ENCODE data around the gene MPRIP.

The MPRIP gene

GRCh38 chr17:17060930-17061329, 18.7 kb downstream of the MPRIP start:
- H3K36me3 ChIP-seq (ENCODE audit: control insufficient read depth, insufficient read depth, low read length) = peaks cover 3% of the 10 kb centered on the region
- H3K9ac ChIP-seq (ENCODE audit: low read length) = no peak overlapping the region
- H3K4me1 ChIP-seq (ENCODE audit: control insufficient read depth, insufficient read depth, low read length) = peaks cover 8% of the 10 kb centered on the region
- no peaks in the 10 kb centered on the region for H3K27me3 ChIP-seq (ENCODE audit: control insufficient read depth, insufficient read depth, low read length)
- no peak overlapping the region for H3K27ac ChIP-seq (ENCODE audit: low read depth, low read length)
- no peak overlapping the region for H3K4me3 ChIP-seq (ENCODE audit: low read length)

GRCh38 chr17:17061516-17061915, 19.3 kb downstream of the MPRIP start:
- no peak overlapping the region for H3K4me3 ChIP-seq (ENCODE audit: low read length)
- peaks cover 3% of the 10 kb centered on the region for H3K4me1 ChIP-seq (ENCODE audit: control insufficient read depth, insufficient read depth, low read length)
- H3K36me3 ChIP-seq (ENCODE audit: control insufficient read depth, insufficient read depth, low read length) = peaks cover 3% of the 10 kb centered on the region
- H3K27me3 ChIP-seq (ENCODE audit: control insufficient read depth, insufficient read depth, low read length) = no peaks in the 10 kb centered on the region
- H3K9ac ChIP-seq (ENCODE audit: low read length) = no peak overlapping the region
- no peak overlapping the region for H3K27ac ChIP-seq (ENCODE audit: low read depth, low read length)

- H3K36me3 ChIP-seq (ENCODE audit: control insufficient read depth, insufficient read depth, low read length) = peaks cover 3% of the 10 kb centered on the region
- H3K27me3 ChIP-seq (ENCODE audit: control insufficient read depth, insufficient read depth, low read length) = no peaks in the 10 kb centered on the region
- no peak overlapping the region for H3K27ac ChIP-seq (ENCODE audit: low read depth, low read length)
- H3K9ac ChIP-seq (ENCODE audit: low read length) = no peak overlapping the region
- no peaks in the 10 kb centered on the region for H3K4me1 ChIP-seq (ENCODE audit: control insufficient read depth, insufficient read depth, low read length)
- no peak overlapping the region for H3K4me3 ChIP-seq (ENCODE audit: low read length)
These were observed 20.1 kb downstream of the MPRIP start for GRCh38 chr17:17062356-17062755.

DNA sequence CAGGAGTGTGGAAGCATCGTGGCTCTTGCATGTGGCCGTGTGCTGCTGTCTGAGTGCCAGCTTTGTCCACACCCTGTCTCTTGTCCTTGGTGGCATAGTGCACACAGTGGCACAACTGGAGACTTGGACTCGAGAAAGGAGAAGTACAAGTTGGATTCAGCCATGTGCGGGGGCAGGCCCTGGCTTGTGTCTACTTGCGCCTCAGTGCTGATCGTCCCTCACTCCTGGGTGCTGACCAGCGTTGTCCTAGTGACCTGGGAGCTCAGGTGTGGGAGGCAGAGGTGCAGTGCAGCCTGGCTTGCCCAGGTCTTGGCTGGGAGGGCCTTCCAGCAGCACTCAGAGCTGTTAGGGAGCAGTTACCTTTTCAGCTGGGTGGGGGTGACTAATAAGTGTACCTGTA, 20.6 kb downstream of the MPRIP start:
- Histone ChIP-seq H3K27ac (ENCODE audit: low read depth, low read length) (no peak overlapping the region), H3K4me1 (ENCODE audit: control insufficient read depth, insufficient read depth, low read length) (no peaks in the 10 kb centered on the region), H3K27me3 (ENCODE audit: control insufficient read depth, insufficient read depth, low read length) (no peaks in the 10 kb centered on the region), H3K9ac (ENCODE audit: low read length) (no peak overlapping the region), H3K36me3 (ENCODE audit: control insufficient read depth, insufficient read depth, low read length) (peaks cover 2% of the 10 kb centered on the region), H3K4me3 (ENCODE audit: low read length) (no peak overlapping the region)

DNA sequence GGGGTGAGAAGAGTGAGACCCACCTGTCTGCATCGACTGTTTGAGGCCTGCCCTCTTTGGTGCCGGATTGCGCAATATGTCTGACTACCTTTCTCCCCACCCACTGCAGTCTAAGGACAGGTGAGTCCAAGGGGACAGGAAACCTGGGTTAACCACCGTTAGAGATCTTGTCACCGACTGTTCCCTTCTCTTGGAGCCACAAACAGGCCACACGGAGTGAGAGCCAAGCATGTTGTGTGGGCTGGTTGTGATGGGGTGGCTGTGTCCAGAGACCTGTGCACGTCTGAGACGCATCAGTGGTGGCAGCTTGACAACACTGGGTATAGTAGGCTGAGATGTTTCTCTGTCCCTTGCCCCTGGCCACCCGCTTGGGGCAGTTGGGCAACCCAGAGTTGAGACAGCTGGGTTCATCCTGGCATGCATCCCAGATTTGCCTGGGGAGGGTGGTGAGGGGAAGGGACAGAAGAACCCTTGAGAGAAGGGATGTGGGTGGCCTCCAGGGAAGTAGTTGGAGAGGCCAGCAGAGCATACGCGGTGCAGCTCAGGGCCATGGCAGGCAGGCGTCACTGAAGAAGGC, 21.4 kb downstream of the MPRIP start:
- Histone ChIP-seq H3K4me3 (ENCODE audit: low read length) (no peak overlapping the region), H3K4me1 (ENCODE audit: control insufficient read depth, insufficient read depth, low read length) (no peaks in the 10 kb centered on the region), H3K27me3 (ENCODE audit: control insufficient read depth, insufficient read depth, low read length) (no peaks in the 10 kb centered on the region), H3K36me3 (ENCODE audit: control insufficient read depth, insufficient read depth, low read length) (no peaks in the 10 kb centered on the region), H3K9ac (ENCODE audit: low read length) (no peak overlapping the region), H3K27ac (ENCODE audit: low read depth, low read length) (no peak overlapping the region)

DNA sequence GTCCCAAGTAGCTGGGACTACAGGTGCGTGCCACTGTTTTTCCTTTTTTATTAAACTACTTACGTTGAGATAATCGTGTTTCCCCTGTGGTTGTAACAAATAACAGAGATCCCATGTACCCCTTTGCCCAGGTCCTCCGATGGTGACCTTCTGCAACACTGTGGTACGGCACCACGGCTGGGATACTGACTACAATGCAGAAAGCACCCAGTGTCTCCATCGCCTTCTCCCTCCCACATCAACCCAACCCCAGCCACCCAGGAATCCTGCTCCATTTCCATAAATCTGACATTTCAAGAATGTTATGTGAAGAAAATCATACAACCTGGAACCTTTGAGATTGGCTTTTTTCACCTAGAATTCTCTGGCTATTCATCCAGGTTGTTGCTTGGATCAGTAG, 22.1 kb downstream of the MPRIP start:
- no peaks in the 10 kb centered on the region for H3K36me3 ChIP-seq (ENCODE audit: control insufficient read depth, insufficient read depth, low read length)
- H3K27ac ChIP-seq (ENCODE audit: low read depth, low read length) = no peak overlapping the region
- H3K4me3 ChIP-seq (ENCODE audit: low read length) = no peak overlapping the region
- no peak overlapping the region for H3K9ac ChIP-seq (ENCODE audit: low read length)
- no peaks in the 10 kb centered on the region for H3K4me1 ChIP-seq (ENCODE audit: control insufficient read depth, insufficient read depth, low read length)
- no peaks in the 10 kb centered on the region for H3K27me3 ChIP-seq (ENCODE audit: control insufficient read depth, insufficient read depth, low read length)

- no peaks in the 10 kb centered on the region for H3K27me3 ChIP-seq (ENCODE audit: control insufficient read depth, insufficient read depth, low read length)
- H3K27ac ChIP-seq (ENCODE audit: low read depth, low read length) = no peak overlapping the region
- H3K9ac ChIP-seq (ENCODE audit: low read length) = no peak overlapping the region
- no peak overlapping the region for H3K4me3 ChIP-seq (ENCODE audit: low read length)
- H3K36me3 ChIP-seq (ENCODE audit: control insufficient read depth, insufficient read depth, low read length) = no peaks in the 10 kb centered on the region
- no peaks in the 10 kb centered on the region for H3K4me1 ChIP-seq (ENCODE audit: control insufficient read depth, insufficient read depth, low read length)
These were observed 23.8 kb downstream of the MPRIP start for GRCh38 chr17:17066021-17066420.

GRCh38 chr17:17067257-17067656, 25.0 kb downstream of the MPRIP start:
- Histone ChIP-seq H3K27me3 (ENCODE audit: control insufficient read depth, insufficient read depth, low read length) (no peaks in the 10 kb centered on the region), H3K27ac (ENCODE audit: low read depth, low read length) (no peak overlapping the region), H3K36me3 (ENCODE audit: control insufficient read depth, insufficient read depth, low read length) (no peaks in the 10 kb centered on the region), H3K9ac (ENCODE audit: low read length) (no peak overlapping the region), H3K4me3 (ENCODE audit: low read length) (no peak overlapping the region), H3K4me1 (ENCODE audit: control insufficient read depth, insufficient read depth, low read length) (no peaks in the 10 kb centered on the region)

DNA sequence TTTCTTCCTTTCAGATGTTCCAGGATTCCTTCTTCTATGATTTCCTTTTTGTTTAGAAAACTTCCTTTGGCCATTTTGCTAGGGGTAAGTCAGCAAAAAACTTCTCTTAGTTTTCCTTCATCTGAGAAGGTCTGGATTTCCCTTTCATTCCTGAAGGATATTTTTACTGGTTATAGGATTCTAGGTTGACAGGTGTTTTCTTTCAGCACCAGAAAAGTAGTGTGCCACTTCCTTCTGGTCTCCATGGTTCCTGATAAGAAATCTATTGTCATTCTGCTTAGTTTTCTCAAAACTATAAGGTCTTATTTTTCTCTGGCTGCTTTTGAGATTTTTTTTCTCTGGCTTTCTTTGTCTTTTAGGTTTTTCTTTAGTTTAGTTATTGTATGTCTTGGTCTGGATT, 27.6 kb downstream of the MPRIP start:
- Histone ChIP-seq H3K9ac (ENCODE audit: low read length) (no peak overlapping the region), H3K4me1 (ENCODE audit: control insufficient read depth, insufficient read depth, low read length) (peaks cover 4% of the 10 kb centered on the region), H3K27ac (ENCODE audit: low read depth, low read length) (no peak overlapping the region), H3K4me3 (ENCODE audit: low read length) (no peak overlapping the region), H3K36me3 (ENCODE audit: control insufficient read depth, insufficient read depth, low read length) (no peaks in the 10 kb centered on the region), H3K27me3 (ENCODE audit: control insufficient read depth, insufficient read depth, low read length) (no peaks in the 10 kb centered on the region)

- no peaks in the 10 kb centered on the region for H3K27me3 ChIP-seq (ENCODE audit: control insufficient read depth, insufficient read depth, low read length)
- no peak overlapping the region for H3K4me3 ChIP-seq (ENCODE audit: low read length)
- peaks cover 13% of the 10 kb centered on the region for H3K4me1 ChIP-seq (ENCODE audit: control insufficient read depth, insufficient read depth, low read length)
- no peak overlapping the region for H3K27ac ChIP-seq (ENCODE audit: low read depth, low read length)
- H3K9ac ChIP-seq (ENCODE audit: low read length) = no peak overlapping the region
- no peaks in the 10 kb centered on the region for H3K36me3 ChIP-seq (ENCODE audit: control insufficient read depth, insufficient read depth, low read length)
These were observed 28.7 kb downstream of the MPRIP start for GRCh38 chr17:17070931-17071330.

GRCh38 chr17:17071531-17072360, 29.5 kb downstream of the MPRIP start:
- Histone ChIP-seq H3K4me1 (ENCODE audit: control insufficient read depth, insufficient read depth, low read length) (peaks cover 14% of the 10 kb centered on the region), H3K27me3 (ENCODE audit: control insufficient read depth, insufficient read depth, low read length) (no peaks in the 10 kb centered on the region), H3K36me3 (ENCODE audit: control insufficient read depth, insufficient read depth, low read length) (no peaks in the 10 kb centered on the region), H3K9ac (ENCODE audit: low read length) (no peak overlapping the region), H3K4me3 (ENCODE audit: low read length) (no peak overlapping the region), H3K27ac (ENCODE audit: low read depth, low read length) (no peak overlapping the region)

DNA sequence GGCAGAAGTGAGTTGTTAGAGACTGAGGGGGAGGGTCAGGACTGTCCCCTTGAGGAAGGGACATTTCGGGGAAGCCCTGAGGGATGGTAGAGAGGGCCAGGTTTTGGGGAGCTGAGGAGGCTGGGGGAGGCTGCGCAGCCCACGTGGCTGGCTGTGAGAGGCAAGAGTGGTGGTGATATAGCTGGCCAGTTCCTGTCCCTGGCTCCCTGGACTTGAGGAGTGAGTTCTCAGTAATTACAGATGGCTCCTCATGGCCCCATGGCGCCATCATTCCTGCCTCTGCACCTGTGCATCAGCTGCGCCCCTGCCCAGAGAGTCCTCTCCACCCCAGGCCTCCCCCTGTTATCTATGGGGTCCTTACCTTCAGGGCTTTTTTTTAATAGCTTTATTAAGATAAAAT, 30.3 kb downstream of the MPRIP start:
- Histone ChIP-seq H3K36me3 (ENCODE audit: control insufficient read depth, insufficient read depth, low read length) (no peaks in the 10 kb centered on the region), H3K27ac (ENCODE audit: low read depth, low read length) (no peak overlapping the region), H3K27me3 (ENCODE audit: control insufficient read depth, insufficient read depth, low read length) (no peaks in the 10 kb centered on the region), H3K4me3 (ENCODE audit: low read length) (no peak overlapping the region), H3K4me1 (ENCODE audit: control insufficient read depth, insufficient read depth, low read length) (peaks cover 14% of the 10 kb centered on the region), H3K9ac (ENCODE audit: low read length) (no peak overlapping the region)

- no peak overlapping the region for H3K9ac ChIP-seq (ENCODE audit: low read length)
- peaks cover 14% of the 10 kb centered on the region for H3K4me1 ChIP-seq (ENCODE audit: control insufficient read depth, insufficient read depth, low read length)
These were observed 30.8 kb downstream of the MPRIP start for GRCh38 chr17:17073030-17073564.

More at GRCh38 chr17:17073030-17073564, 30.8 kb downstream of the MPRIP start:
- Histone ChIP-seq H3K27me3 (ENCODE audit: control insufficient read depth, insufficient read depth, low read length) (no peaks in the 10 kb centered on the region), H3K4me3 (ENCODE audit: low read length) (no peak overlapping the region), H3K27ac (ENCODE audit: low read depth, low read length) (no peak overlapping the region), H3K36me3 (ENCODE audit: control insufficient read depth, insufficient read depth, low read length) (peaks cover 2% of the 10 kb centered on the region)

Measured in rectal smooth muscle tissue (tissue), 1 donor.